NCI-H748 treated with DMSO at 0.1 percent for 48 hours (cell line): ENCODE data around the gene GGA3.
"Not testable (repeated sequence)": the region's sequence is repeated elsewhere in the genome, so short reads cannot be mapped to it uniquely, and the experiment has no call there.

Source experiments
- DNase-seq: peaks from one replicate; lab custom pipeline; 2025; lab: John Stamatoyannopoulos, UW

Gene GGA3

DNA sequence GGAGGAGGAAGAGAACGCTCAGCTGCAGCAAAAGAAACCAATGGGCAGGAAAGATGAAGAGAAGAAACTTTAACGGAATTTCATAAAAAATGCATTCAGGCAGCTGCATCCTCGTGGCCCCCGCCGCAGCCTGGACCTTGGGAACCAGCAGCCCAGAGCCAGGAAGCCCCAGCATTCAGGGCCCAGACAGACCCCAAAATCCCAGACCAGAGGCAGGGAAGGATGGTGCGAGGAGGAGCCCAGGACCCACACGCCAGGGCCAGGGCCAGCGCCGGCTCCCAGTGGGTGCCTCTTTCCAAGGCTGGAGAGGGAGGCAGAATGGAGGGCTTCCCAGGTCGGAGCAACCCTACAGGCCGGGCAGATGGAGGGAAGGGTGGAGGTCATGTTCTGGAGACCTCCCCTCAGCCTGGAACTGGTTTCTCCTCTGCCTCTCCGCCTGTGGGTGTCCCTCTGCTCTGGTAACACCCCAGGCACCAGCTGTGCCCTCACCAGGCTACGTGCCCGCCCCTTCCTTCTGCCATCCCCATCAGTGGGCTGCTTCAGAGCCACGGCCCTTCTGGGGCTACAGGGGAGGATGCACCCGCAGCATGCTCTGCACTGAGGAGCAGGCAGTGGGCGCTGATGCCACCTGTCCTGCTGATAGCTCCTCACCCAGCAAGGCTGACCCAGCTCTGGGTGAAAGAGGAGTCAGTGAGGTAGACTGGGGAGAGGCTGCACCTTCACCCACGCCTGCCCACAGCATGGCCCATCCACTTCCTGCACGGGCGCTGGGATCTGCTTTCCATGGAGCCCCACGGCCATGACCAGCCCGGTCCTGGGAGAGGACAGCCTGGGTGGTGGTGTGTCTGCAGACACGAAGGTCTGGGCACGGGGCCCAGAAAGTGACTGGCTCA lies 10.8 kb upstream of the GGA3 start:
- DNase-seq: no peak

DNA sequence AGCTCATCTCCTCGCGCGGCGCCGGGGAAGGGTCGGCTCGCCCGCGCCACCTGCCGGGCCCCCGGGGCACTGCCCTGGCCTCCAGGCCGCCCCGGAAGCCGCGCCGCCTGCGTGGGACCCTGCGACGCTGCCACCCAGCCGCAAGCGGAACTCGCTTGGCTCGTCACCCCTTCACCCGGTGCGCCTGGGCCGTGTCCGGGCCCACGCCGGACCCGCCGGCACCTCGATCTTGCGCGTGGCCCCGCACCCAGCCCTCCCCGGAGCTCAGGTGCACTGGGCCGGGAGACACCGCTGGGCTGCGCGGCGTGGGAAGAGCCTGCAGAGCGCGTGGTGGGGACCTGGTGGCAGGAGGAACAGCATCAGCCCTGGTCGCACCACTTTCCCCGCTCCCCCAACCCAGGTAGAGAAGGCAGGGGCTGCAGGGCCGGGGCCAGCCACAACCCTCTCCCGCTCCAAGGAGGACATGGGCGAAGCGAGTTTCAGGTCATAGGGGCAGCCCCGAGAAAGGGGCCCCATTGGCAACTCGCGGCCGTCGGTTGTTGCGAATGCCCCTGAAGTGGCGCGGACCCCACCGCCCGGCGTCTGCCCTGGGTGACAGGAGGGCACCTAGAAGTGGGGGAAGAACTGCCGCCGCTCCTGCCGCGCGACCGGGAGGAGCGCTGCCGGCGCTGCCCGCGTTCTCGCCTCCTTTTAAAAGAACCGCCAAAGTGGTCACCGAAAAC lies 10.0 kb upstream of the GGA3 start:
- DNase-seq: peak; percentile 15

DNA sequence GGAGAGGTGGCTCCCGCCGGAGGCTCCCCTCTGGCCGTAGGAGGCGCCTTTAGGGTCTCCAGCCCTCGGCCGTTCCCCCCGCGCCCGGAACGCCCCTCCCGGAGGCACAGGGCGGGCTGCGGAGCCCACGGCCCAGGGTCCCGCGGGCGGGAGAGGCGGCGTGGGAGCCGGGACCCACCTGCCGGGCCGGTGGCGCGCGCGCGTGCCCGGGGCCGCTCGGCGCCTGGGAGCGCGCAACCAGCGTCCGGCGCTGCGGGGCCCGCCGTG lies 9.5 kb upstream of the GGA3 start, which contains the start of gene MIF4GD:
MIF4GD (minus strand) TSS at position 266 of the 267 bp plus-strand sequence. CDS start 1,036 bp downstream, outside the sequence.
- DNase-seq: no peak

DNA sequence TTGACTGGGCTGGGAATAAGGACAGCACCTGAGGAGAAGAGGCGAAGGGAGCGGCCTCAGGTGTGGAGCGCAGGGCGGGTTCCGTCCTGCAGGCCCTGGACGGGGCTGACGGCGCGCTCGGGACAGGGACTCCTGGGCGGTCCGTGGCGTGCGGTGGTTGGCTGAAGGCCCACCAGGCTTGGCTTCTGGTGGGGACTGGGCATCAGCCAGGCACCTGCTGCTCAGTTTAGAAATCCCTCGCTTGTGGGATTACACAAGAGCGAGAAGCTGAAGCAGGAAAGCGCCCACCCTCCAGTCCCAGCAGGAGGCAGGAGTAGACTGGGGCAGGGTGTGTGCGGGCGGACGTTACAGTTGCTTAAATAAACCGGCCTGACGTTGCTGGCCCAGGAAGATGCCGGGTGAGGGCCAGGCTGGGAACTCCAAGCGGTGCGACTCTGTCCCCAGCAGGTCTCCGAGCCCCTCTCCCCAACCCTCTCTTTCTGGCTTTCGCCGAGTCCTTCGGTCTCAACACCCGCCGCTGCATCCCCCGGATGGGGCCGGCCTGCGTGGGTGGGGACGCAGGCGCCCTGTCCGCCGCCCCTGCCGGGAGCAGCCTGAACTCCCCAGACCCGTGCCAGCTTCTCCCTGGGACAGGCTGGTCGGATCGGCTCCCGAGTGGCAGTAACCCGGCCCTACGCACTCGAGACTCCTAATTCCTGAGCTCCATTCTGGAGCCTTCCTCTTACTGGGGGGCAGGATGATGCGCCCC lies 9.0 kb upstream of the GGA3 start:
- no peak for DNase-seq

DNA sequence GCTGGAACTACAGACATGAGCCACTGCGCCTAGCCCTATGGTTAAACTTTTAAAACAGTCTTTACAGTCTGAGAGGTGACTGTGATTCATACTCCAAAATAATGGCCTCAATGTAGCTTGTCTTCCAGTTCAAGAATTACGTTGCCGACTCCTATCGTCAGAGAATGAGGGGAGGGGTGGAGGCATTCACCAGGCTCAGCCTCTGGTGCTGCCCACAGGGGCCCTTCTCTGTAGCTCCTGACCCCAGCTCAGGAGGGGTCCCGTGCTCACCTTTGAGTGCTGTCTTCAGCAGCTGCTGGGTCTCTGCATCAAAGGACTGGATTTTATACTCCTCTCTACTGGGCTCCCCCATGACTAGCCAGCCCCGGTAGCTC lies 8.4 kb upstream of the GGA3 start:
- no peak for DNase-seq

DNA sequence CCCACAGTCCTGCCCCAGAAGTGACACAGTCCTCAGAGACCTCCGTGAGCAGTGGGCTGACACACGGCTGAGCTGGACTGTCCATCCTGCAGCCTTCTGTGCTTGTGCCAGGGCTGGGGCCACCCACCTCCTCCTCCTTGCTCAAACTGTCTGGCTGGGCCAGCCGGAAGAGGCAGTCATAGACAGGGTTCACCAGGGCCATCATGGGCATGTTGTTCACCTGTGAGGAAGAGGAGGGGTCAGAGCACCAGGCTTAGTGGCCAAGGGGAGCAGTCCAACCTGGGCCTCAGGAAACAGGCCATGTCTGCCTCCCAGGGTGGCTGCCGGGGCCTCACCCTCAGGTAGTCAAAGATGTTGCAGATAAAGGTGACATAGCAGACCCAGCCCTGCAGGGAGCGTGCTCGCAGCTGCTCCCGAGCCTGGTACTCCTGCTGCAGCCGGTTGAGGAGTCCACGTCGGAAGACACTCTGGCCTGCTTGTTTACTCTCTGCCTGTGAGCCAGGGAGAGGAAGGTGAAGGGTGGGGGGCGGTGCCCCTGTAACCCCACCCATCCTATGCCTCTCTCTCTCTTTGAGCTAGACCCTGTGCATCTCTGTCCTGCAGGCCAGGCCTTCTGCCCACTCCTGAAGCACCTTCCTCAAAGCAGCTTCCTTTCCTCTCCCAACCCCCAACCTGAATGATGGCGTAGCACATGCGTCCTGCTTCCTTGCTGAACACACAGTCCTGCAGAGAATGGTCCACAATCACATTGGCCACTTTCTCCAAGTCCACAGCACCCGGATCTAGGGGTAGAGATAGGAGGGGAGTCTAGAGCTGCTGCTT lies 6.2 kb upstream of the GGA3 start:
- DNase-seq: no peak

DNA sequence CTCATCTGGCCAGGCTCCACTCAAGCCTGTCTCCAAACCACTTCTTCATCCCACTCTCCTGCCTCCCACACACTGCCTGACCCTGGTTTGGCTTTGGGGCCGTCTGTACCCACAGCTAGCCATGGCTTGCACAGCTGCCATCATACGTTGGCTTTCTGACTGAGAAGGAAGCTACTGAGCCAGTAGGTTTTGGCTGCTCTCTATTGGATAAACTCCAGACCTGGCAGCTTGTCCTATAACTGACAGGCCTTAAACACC lies 5.7 kb upstream of the GGA3 start:
- DNase-seq: no peak

DNA sequence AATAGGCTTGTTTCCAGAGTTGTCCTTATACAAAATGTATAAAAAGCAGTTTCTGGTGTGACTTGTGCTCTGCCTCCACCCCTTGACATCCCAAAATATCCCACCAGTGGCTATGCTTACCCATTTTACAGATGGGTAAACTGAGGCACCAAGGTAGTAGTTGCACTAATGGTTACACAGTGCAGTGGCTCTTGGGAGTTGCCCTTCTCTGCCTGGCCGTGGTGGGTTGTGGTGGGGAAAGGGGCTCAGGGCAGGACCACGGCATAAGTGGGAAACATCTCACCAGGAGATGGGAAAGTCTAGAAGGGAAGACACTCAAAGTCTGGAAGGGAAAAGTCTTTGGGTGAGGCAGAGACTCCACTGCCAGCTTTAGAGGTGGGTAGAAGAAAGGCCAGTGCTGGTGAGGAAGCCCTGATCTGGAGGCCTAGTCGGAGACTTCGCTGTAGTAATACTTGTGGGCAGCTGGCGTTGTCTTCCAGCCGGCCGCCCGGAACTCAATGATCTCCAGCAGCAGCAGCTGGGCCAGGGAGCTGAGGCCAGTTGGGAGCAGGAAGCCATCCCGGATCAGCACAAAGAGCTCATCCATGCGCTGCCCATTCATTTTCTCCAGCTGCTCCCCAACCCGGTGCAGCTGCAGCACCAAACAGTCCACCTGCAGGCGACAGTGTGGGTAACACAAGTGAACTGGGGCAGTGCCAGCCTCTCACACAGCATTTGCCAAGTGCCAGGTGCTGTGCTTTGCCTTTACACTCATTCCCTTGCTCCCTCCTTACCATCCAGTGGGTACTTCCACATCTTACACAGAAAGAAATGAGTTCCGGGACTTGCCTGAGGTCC lies 5.1 kb upstream of the GGA3 start:
- no peak for DNase-seq

DNA sequence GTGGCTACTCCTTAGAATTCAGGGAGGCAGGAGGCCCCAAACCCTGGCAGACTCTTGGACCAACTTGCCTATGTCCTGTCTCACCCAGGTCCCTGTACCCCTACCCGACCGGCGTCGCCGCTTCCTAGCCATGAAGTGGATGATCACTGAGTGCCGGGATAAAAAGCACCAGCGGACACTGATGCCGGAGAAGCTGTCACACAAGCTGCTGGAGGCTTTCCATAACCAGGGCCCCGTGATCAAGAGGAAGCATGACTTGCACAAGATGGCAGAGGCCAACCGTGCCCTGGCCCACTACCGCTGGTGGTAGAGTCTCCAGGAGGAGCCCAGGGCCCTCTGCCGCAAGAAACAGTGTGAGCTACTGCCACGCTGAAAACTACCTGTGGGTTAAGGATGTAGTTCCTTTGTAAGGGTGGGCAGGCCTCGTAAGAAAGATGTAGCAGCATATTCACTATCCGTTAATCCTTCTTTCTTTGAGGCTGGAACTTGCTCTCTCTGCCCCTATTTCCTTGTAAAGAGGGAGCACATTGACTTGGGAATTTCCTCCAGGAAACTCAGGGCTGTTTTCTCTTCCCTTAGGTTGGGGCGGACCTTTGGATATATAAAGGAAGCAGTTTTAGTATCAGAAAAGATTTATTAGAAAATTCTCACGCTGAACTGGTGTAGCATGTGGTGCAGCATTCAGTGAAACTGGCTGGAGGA lies 4.4 kb upstream of the GGA3 start:
- no peak for DNase-seq

DNA sequence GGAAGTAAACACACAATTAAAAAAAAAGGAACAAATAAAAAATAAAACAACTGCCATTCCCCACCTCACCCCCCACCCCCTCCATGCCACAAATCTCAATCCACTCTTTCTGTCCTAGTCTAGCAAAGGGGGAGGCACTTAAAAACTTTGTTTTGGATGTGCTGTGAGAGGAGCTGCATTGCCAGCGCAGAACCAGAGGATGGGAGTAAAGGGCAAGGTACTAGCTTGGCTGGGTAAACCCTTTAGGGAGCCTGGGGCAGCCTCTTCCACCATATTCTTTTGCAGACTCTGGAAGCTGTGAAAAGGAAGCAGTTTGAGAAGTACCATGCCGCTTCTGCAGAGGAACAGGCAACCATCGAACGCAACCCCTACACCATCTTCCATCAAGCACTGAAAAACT lies 1.6 kb upstream of the GGA3 start:
- DNase-seq: no peak

DNA sequence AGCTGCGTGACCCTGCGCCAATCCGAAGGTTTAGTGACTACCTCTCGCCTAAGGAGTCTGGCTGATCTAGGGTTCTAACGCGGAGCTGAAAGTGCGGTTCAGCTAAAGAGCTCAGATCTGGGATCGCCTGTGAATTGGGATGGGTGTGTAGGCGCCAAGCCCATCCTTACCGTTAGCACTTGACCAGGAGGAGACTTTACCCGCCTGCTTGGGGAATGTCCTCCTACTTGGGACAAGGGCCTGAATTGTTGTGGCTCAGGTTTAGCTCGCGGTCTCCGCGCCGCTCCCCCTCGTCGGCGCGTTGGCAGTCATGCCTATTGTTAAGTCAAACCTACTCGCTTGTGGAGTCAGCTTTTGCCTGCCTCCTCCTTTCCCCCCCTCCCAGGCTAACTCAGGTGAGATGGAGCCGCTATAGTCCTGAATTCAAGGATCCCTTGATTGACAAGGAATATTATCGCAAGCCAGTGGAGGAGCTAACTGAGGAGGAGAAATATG lies 753 bp upstream of the GGA3 start:
- no peak for DNase-seq

DNA sequence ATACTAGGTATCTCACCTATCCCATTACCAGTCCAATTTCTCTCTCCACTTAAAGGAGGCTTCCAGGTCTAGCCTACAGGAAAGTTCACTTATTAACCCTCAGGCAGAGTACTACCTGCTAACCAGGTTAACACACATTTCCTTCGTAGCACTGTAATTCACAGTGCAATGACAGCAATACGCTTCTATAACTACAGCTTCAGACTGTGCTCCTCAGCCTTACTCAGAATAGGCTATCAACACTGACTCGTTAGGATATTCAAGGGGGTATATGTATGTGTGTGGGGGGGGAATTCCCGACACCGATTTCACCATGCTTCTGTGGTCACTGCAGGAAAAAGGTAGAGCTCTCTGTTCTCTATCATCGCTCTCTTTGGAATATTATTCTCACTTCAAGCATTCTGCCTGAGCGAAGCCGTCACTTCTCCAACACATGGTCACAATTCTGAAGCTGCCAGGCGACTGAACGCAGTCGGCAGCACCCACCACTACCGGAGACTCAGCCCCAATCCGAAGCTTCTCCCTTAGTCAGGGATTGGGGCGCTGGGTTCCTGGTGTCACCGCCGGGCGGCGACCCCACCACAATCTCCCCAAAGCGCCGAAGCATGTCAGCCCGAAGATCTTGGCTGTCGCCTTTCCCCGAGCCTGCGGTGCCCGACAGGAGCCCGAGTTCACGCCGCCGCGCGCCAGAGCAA lies 618 bp downstream of the GGA3 start:
- DNase-seq: no peak

DNA sequence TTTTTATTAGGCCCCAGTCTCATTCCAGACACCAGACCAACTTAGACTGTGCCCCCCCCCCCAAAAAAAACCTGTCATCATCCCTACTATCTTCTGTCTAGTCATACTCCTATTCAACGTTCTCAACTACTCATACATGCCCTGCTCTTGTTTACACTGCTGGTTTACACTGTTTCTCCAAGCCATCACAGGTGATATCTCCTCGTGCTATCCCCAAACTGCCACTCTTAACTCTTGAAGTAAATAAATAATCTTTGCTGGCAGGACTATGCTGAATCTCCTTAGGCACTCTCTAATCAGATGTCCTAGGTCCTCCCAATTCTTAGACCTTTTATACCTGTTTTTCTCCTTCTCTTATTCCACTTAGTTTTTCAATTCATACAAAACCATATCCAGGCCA lies 4.2 kb downstream of the GGA3 start:
- not testable (repeated sequence) for DNase-seq

DNA sequence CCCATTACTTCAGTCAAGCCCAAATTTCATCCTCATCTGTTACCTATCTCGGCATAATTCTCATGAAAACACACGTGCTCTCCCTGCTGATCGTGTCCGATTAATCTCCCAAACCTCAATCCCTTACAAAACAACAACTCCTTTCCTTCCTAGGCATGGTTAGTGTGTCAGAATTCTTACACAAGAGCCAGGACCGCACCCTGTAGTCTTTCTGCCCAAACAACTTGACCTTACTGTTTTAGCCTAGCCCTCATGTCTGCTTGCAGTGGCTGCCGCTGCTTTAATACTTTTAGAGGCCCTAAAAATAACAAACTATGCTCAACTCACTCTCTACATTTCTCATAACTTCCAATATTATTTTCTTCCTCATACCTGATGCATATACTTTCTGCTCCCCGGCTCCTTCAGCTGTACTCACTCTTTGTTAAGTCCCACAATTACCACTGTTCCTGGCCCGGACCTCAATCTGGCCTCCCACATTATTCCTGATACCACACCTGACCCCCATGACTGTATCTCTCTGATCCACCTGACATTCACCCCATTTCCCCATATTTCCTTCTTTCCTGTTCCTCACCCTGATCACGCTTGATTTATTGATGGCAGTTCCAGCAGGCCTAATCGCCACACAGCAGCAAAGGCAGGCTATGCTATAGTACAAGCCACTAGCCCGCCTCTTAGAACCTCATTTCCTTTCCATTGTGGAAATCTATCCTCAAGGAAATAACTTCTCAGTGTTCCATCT lies 5.3 kb downstream of the GGA3 start:
- not testable (repeated sequence) for DNase-seq

DNA sequence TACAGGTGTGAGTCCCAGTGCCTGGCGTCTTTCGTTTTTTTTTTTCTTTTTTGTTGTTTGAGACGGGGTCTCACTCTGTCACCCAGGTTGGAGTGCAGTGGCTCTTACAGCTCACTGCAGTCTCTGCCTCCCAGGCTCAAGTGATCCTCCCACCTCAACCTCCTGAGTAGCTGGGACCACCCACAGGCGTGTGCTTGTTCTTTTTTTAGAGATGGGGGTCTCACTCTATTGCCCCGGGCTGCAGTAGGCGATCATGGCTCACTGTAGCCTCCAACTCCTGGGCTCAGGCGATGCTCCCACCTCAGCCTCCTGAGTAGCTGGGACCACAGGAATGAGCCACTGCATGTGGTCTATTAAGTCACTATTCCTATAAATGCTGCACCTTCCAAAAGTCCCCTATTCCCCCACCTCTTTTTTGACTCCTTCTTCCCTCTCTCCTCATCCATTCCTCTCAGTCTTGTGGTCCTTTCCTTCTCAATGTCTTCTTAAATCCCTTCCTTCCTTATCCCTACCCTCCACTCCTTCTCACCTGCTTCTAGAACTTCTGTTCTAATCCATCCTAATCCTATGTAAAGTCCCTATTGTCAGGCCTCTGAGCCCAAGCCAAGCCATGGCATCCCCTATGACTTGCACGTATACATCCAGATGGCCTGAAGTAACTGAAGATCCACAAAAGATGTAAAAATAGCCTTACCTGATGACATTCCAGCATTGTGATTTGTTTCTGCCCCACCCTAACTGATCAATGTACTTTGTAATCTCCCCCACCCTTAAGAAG lies 9.2 kb downstream of the GGA3 start:
- no peak for DNase-seq

DNA sequence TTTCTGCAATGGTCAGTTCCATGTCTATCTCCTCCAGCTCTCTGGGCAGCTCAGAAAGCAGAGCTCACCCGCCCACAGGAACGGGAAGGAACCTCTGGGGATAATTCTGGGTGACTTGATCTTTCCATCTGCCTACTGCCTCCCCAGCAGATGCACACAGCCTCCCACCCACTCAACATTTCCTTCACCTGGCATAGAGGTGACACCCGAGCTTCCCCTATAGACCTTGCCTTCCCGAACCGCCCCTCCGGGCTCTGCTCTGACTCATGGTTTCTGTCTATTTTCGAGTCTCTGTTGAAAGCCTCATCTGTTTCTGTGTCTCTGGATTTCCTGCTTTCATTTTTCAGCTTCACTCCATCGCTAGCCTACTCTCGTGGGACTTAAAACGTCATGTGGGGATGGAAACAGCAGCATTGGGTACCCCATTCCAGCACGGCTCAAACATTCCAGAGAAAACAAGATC lies 11.4 kb downstream of the GGA3 start:
- no peak for DNase-seq

DNA sequence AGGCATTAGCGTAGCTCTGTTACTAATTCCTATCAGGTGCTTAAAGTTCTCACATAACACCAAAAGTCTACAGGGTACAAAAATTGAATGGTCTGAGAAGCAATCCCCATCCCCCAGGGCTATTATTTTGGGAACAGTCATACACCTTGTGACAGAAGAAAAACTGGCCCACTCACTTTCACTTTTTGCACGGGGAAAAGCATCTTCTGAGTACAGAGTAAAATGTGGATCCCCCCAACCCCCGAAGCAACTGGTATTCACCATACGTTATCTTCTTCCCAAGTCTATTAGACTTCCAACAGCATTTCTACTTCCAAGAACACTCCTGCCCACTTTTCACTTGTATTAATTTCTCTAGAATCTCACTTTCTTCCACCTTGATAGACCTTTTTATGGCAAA lies 11.8 kb downstream of the GGA3 start:
- no peak for DNase-seq

DNA sequence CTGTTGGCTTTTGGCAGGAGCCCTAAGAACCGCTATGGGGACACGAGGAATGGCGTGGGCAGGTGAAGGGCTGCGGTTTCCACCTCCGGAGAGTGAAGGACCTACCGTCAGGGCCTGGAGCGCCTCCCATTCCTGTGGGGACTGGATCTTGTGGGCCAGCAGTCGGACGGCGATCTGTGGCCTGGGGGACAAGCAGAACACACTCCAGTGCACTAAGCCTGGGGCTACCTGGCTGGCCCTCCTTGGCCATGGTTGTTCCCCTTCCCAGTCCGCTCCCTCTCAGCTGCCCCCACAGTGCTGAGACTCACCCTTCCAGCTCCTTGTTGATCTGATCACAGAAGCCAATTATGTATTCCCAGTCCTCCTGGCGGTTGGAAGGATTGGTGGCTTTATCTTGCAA lies 15.0 kb downstream of the GGA3 start:
- no peak for DNase-seq
